ENCODE measurements around the gene PDE11A.
"Not testable (repeated sequence)": the region's sequence is repeated elsewhere in the genome, so short reads cannot be mapped to it uniquely, and the experiment has no call there.

Gene PDE11A

DNA sequence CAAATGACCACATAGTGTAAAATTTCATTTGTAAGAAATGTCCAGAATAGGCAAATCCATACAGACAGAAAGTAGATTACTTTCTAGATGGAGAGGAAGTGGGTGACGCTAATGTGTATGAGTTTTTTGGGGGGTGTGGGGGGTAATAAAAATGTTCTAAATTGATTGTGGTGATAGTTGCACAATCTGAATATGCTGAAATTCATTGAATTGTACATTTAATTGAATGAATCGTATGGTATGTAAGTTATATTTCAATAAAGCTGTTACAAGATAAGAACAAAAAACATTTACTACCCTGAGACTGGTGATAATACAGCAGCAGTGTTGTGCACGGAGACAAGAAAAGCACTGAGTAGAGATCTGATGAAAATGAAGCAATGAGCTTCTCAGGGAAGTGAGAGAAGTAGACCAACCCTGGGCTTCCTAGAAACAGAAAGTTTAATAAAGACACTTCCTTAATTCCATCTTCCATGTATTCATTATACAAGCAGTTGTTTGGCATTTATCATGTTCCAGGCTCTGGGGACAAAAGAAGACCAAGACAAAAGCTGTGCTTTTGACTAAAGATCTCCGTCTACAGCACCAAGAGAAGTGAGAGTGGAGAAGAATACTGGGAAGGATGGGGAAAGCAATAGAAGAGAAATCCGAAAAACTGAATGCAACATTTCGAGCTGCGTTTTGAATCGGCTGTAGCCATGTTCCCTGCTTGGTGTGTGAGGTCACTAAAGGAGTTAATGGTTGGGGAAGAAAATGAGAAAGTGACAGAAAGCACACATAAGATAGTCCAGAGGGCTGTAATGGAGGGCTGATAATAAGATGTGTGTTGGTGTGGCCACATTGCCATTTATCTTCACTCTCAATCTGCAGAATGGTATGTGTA is 1.8 kb upstream of the PDE11A start:
- DNase-seq (ENCODE audit: low read depth in 1 of 2, low spot score in 1 of 2) = no peak

DNA sequence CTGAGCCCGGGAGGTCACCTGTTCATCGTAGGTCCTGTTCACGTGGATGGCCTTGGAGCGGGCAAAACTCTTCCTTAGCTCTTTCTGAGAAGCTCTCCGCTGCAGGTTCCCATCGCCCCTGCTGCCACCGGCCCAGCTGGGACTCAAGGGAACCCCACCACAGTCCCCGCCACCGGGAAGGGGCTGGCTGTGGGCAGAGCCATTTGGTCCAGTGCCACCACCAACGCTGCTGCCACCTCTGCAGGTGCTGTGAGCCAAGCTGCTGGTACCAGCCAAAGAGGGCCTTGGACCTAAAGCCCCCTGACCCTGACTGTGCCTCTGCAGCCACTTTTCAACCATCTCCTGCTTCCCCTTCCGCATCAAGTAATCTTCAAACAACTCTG is 586 bp downstream of the PDE11A start:
- no peak for DNase-seq (ENCODE audit: low read depth in 1 of 2, low spot score in 1 of 2)

DNA sequence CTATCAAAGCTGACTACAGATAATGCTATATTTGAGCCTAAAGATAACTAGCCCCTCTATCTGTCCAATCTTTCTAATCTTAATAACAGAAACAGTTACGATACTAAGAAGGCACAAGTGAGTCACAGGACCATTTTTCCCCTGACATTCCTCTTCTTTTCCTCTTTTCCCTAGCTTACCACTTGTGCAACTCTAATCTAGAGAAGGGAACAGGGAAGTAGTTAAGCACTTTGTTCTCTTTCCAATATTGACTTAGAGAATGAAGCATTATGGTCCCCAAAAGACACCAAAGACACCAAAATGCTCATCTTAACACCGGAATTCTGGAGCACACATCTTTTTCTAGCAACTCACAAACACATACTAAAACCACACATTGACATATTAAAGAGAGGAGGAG is 1.8 kb downstream of the PDE11A start:
- DNase-seq (ENCODE audit: low read depth in 1 of 2, low spot score in 1 of 2) = no peak

DNA sequence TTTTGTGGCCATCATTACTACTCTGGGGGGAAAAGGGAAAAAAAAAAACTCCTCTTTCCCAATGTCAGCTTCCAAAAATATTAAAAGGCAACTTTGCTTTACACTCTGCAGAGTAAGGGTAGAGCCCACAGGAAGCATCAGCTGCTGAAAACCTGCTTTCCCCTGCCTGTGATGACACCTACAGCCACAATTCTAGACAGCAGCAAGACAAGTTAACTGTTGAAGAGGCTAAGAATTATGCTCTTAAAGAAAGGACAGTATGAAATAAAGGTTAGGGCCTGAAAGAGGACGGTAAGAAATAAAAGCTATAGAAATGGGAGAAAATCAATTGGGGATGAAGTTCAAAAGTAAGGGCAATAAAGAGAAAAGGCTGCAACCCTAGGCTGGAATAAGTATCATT is 3.0 kb downstream of the PDE11A start:
- no peak for DNase-seq (ENCODE audit: low read depth in 1 of 2, low spot score in 1 of 2)

DNA sequence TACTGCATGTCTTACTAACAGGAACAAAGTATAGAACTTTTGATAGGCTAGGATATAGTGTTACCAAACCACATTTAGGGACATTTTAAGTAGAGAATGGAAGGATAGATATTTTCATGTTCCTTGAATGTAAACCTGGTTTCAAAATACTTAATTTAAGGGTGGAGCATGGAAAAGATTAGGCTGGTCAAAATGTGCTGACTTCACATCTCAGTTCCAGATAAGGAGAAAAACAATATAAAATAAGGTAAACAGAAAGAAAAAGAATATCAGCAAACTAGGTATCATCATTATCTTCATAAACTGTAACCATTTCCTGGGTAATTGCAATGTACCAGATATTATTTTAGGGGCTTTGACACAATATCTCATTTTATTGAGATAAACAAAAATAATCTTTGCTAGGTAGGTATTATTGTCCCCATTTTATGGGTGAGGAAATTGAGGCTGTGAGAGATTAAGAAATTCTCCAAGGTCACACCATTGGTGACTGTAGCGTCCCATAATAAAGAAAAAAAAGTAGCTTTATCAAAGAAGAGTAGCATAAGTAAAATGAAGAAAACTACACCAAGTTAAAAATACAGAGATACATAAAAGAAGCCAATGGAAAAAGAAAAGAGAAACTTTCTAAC is 3.6 kb downstream of the PDE11A start:
- DNase-seq (ENCODE audit: low read depth in 1 of 2, low spot score in 1 of 2) = no peak

DNA sequence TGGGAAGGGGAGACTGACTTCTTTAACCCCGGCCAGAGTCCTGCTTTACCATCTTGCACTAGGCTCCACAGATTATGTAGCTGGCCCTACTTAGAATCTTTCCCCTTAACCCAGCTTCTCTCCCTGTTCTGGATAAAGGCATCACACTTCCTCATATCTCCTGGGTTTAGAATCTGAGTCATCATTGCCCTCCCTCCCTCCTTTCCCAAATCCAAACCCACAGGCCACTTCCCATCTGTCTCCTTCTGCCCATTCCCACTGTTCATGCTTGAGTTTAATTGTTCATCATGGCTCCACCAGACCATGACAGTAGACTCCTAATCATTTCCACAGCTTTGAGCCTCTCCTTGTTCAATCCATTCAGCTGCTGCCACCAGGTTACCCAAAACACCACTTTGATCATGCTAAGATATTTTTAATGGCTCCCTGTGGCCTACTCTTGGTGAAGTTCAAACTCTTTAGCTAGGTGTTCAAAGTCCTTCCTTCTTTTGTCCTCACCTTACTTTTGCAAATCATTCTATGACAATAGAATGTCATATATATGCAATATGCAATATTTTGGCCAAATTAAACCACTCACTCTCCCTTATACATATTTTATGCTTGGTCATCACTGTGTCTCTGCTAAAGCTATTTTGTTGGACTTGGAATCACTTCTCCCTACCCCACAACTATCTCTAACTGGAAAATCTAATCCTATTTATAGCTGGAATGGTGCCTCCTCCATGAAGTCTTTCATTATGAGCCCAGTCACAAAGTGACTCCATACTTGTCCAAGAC is 5.5 kb downstream of the PDE11A start:
- no peak for DNase-seq (ENCODE audit: low read depth in 1 of 2, low spot score in 1 of 2)

DNA sequence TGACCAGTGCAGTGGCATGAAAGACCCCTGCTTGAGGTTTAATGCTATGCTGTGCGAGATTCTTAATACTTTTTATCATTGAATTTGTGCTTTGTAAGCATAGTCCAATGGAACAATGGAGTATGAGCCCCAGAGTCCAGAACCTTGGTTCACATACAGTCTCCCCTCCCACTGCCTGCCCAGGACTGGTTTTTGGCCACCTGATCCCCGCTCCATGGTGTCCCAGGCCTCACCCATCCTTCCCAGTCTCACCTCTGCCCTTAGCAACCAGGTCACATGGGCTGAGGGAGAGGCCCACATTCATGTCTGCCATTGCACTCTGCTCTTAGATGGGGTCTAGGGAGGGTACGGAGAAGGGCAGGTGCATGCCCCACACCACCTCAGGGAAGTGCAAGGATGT is 6.3 kb downstream of the PDE11A start:
- DNase-seq (ENCODE audit: low read depth in 1 of 2, low spot score in 1 of 2) = no peak

DNA sequence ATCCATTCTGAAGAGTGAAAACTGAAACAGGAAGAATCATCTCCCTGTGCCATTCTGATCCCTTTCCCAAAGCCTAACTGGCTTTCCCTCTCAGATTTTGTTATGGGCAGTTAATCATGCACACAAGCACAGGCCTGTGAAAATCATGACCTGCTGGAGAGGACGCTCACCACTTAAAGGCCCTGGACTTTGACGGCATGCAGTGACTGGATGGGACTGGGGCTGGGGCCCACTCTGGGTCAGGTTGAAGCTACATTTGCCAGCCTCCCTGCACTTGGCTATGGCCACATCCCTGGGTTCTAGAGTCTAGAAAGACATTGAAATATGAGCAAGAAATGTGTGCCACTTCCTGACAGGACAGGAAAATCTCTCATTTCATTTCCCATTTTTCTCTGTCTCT is 12.9 kb downstream of the PDE11A start:
- no peak for DNase-seq (ENCODE audit: low read depth in 1 of 2, low spot score in 1 of 2)

DNA sequence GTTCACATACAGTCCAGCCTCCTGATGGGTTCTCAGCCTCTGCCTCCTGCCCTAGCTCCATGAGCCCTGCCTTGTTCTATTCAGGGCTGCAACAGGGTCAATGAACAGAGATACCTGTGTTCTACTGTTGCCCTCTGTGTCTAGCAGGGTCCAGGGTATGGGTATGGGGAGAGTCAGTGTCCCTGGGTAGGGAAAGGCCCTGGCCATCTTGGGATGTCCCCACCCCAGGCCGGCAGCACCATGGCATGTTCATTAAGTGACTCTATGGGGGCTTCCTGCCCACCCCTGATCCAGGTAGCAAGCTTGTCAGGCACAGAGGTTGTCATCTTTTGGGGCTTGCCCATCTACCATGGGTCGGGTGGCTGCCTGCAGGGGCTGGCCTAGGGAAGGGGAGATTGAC is 13.5 kb downstream of the PDE11A start:
- DNase-seq (ENCODE audit: low read depth in 1 of 2, low spot score in 1 of 2) = no peak

DNA sequence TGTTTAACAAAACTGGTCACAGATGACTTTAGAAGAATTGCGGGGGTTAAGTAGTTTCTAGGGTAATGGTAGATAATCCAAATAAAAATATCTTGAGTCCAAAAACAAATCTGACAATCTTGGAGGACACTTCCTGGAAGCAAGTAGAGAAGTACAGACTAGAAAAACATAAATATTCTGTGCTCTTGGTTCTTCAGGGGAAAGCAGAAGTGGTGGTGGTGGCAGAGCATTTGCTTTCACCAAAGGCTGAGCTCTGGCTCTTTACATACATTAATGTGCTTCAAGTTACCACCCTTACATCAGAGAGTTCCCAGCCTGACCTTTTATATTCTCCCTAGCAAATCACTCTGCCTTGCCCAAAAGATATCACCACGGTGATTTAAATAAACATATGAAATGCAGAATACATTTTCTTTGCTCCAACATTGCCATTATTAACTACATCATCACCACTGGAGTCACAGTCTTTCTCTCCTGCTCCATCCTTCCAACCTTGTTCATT is 15.3 kb downstream of the PDE11A start:
- DNase-seq (ENCODE audit: low read depth in 1 of 2, low spot score in 1 of 2) = no peak

DNA sequence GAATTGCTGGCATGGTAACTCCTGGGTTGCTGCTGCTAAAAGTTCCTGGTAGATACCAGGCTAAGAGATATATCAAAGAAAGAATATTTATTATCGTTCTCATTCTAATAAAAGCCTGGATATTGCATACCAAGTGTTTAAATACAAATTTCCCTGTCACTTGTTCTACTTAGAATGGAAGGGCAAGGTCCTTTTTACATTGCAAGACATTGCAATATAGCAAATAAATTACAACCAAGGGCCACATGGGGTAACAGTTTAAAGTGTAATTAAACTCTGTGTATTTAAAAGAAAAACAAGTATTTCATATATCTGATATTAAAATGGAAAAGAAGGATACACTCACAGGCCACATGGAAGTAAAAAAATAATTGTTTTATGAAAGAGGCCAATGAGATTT is 16.2 kb downstream of the PDE11A start:
- no peak for DNase-seq (ENCODE audit: low read depth in 1 of 2, low spot score in 1 of 2)

DNA sequence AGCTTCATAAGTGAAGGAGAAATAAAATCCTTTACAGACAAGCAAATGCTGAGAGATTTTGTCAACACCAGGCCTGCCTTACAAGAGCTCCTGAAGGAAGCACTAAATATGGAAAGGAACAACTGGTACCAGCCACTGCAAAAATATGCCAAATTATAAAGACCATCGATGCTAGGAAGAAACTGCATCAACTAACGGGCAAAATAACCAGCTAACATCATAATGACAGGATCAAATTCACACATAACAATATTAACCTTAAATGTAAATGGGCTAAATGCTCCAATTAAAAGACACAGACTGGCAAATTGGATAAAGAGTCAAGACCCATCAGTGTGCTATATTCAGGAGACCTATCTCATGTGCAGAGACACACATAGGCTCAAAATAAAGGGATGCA is 21.3 kb downstream of the PDE11A start:
- DNase-seq (ENCODE audit: low read depth in 1 of 2, low spot score in 1 of 2) = not testable (repeated sequence)

DNA sequence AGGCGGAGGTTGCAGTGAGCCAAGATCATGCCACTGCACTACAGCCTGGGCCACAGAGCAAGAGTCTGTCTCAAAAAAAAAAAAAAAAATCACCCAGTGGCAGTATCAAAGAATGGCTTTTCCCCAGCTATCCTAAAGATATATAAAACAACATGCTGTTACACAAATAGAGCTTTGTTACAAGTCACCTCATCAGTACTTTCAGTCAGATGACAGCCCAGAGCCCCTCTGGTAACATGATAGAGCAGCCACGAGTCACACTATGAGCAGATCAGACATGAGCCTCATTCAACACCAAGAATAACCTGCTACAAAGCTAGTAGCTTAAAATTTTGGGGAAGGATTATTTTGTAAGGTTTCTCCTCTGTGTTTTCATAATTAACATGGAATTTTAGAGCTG is 25.2 kb downstream of the PDE11A start:
- DNase-seq (ENCODE audit: low read depth in 1 of 2, low spot score in 1 of 2) = no peak

DNA sequence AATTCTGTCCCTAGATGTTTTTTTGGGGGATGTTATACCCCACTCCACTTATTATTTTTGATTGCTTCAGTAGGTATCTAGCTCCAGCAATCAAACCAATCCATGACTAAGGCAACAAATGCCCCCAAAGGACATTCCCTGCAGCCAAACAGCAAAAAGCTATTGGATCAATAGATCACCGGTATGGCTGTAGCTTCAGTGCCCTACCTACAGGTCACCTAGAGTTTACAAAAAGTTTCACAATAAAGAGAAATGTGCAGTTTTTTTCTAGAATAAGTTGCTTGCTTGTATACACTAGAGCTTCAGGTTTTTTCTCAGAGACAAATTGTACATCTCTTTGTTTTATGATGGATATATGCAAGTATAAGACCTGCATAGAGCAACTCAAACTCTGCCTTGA is 27.7 kb downstream of the PDE11A start:
- DNase-seq (ENCODE audit: low read depth in 1 of 2, low spot score in 1 of 2) = no peak

DNA sequence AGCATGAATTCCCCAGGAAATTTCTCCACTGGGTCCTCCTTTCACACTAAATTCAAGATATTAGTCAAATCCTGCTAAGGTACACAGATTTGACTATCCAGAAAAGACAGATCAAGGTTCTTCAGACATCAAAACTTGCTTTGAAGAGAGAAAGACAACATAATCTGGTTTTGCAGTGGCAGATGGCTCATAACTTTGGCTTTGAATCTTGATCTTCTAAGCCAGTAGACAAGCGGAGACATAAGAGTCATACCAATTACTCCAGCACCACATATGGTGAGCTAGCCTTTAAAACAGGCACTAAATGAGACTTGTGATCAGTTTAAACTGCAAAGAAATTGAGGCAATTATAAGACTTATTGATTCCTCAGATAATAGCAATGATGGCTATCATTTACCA is 29.3 kb downstream of the PDE11A start:
- no peak for DNase-seq (ENCODE audit: low read depth in 1 of 2, low spot score in 1 of 2)

DNA sequence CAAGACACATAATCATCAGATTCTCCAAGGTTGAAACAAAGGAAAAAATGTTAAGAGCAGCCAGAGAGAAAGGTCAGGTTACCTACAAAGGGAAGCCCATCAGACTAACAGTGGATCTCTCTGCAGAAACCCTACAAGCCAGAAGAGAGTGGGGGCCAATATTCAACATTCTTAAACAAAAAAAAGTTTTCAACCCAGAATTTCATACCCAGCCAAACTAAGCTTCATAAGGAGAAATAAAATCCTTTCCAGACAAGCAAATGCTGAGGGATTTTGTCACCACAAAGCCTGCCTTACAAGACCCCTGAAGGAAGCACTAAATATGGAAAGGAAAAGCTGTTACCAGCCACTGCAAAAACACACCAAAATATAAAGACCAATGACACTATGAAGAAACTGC is 39.0 kb downstream of the PDE11A start:
- DNase-seq (ENCODE audit: low read depth in 1 of 2, low spot score in 1 of 2) = not testable (repeated sequence)

DNA sequence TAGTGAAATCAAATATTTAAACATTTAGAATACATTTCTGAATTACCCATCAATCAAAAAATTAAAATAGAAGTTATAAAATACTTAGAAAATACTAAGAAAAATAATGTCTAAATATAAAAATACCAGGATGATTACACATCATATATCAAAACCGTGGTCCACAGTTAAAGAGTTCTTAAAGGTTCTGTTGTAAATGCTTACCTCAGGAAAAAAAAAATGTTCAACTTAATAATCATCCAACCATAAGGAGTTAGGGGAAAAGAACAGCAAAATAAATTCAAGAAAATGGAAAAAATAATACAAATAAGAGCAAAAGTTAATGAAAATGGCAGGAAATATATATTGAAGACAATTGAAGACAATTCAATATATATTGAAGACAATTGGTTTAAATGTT is 43.2 kb downstream of the PDE11A start:
- no peak for DNase-seq (ENCODE audit: low read depth in 1 of 2, low spot score in 1 of 2)

DNA sequence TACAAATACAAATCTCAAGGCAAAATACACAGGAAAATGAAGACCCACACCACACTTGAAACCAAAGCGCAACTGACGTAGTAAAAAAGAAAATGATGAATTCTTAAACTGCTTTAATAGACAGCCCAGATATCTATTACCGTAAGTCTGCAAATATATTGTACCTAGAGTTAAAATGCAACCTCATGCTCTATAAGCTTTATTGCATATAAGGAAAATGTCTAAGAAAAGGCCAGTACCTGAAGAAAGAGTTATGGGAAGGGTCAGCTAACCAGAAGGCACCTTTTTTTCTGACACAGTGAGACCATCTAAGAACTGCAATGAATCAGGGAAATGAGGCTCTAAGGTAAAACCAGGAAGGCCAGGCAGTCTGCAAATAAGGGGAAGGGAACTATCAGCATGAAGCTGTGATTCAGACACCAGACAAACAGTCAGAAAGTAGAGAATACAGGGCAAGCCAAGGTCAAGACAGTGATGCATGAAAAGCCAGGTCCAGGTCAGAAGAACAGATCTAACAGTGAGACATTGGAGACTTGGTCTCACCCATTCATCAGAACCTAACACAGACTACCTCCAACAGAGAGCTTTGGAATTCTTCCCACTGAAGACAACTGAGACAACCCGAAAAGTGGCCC is 46.9 kb downstream of the PDE11A start:
- DNase-seq (ENCODE audit: low read depth in 1 of 2, low spot score in 1 of 2) = no peak

DNA sequence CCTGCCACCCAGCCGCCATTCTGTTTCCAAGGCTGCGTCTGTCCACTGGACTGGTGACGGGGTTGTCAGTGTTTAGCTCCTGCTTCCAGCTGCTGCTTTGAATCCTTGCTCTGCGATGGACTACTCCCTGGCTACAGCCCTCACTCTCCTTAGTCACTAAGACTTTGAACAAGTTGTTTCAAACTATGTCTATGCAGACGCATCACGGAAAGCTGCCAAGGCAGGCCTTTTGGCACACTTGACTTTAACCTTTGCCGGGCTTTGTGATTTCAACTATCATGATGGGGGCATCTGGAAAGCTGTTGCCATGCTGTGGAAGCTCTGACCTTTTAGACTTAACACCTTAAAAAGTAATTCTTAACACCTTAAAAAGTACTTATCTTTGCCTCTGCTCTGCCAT is 54.4 kb downstream of the PDE11A start:
- DNase-seq (ENCODE audit: low read depth in 1 of 2, low spot score in 1 of 2) = no peak

DNA sequence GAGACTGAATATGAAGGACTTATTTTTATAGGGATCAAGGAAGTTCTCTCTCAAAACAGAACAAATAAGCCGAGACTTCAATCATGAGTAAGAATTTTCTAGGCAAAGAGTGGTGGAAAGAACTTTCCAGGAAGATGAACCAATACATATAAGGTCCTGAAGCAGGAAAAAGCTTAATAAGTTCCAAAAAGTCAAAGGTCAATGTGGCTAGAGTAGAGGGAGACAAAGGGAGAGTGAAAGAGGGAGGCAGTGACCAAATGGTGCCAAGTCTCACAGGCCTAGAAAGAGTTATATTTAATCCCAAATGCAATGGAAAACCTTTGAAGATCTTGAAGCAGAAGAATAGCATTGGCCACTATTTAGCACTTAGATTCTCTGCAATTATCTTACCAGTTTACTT is 56.0 kb downstream of the PDE11A start:
- DNase-seq (ENCODE audit: low read depth in 1 of 2, low spot score in 1 of 2) = no peak

DNA sequence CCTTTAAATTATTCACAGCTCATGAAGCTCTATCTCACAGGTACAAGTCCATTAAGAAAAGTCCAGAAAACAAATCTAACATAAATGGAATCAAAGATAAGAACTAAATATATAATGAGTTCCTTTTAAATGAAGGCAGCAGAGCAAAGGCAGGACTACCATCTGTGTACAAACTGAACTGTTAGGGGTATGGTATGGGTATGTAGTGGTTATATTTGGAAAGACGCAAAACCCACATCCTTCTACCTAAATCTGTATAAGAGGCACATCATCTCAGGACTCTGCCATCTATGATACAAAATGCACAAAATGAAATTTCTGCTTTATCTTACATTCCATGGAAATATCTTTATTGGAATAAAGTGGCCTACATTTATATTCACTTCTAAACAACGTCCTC is 59.9 kb downstream of the PDE11A start:
- no peak for DNase-seq (ENCODE audit: low read depth in 1 of 2, low spot score in 1 of 2)
